ENCODE measurements around the gene FARS2.

GRCh38 chr6:5772408-5773120, 511.3 kb downstream of the FARS2 start:
- no peak for TF ChIP-seq POLR2A (IDR thresholded peaks at IDR 0.05; ENCODE audit: low read length)
- no peak for TF ChIP-seq GATA1 (IDR thresholded peaks at IDR 0.05; ENCODE audit: low read depth, low read length)
